Measurements from ENCODE around the gene ANKRD65. TPM values are rescaled to one million over a fixed set of nuclear protein-coding genes. Genes with fewer than 3 reads are reported as not detected.

Gene ANKRD65
- total and polyA plus RNA-seq, 7 donors, result 0.69 to 23.0 (median 10.0) TPM

- 85 to 88% methylated on average over 7 of the region's 7 CpGs for WGBS, 2 donors
- Histone ChIP-seq H3K9me3 (no peaks in the 10 kb centered on the region), H3K36me3 (peaks cover 3 to 68% (median 36%) of the 10 kb centered on the region in 4 donors), H3K27me3 (no peaks in the 10 kb centered on the region), H3K27ac (no peak overlapping the region), H3K4me3 (no peak overlapping the region), H3K4me1 (peaks cover 0 to 65% (median 44%) of the 10 kb centered on the region in 4 donors)
- intact Hi-C loops (cut with DNase I), result no loop called here
- no peak for TF ChIP-seq POLR2A (IDR thresholded peaks at IDR 0.05)
- TF ChIP-seq CTCF (IDR thresholded peaks at IDR 0.05), result no peak
- no peak for TF ChIP-seq POLR2AphosphoS5 (IDR thresholded peaks at IDR 0.05)
- TF ChIP-seq EP300 (IDR thresholded peaks at IDR 0.05), result no peak
- DNase-seq, result no peak
Observed at GRCh38 chr1:1401457-1402010, 19.5 kb downstream of the ANKRD65 start.

- intact Hi-C loops (cut with DNase I), result no loop called here
- Histone ChIP-seq H3K4me1 (peaks cover 0 to 59% (median 37%) of the 10 kb centered on the region in 4 donors), H3K27me3 (no peaks in the 10 kb centered on the region), H3K9me3 (no peaks in the 10 kb centered on the region), H3K4me3 (peak overlapping the region in 1 of 4 donors; percentile 94), H3K27ac (peak overlapping the region; percentile 81 to 91 (median 88)), H3K36me3 (peaks cover 3 to 75% (median 36%) of the 10 kb centered on the region in 4 donors)
- DNase-seq, result no peak
- TF ChIP-seq CTCF (IDR thresholded peaks at IDR 0.05), result no peak
- no peak for TF ChIP-seq EP300 (IDR thresholded peaks at IDR 0.05)
- TF ChIP-seq POLR2AphosphoS5 (IDR thresholded peaks at IDR 0.05), result no peak
- TF ChIP-seq POLR2A (IDR thresholded peaks at IDR 0.05), result no peak
- 83 to 87% methylated on average over 22 of the region's 22 CpGs for WGBS, 2 donors
Observed at GRCh38 chr1:1400576-1401456, 20.3 kb downstream of the ANKRD65 start.

- peak overlapping the region; percentile 81 to 91 (median 88) for H3K27ac ChIP-seq
Observed at GRCh38 chr1:1399872-1400575, 21.1 kb downstream of the ANKRD65 start.

More at GRCh38 chr1:1399872-1400575, 21.1 kb downstream of the ANKRD65 start:
- Histone ChIP-seq H3K9me3 (no peaks in the 10 kb centered on the region), H3K36me3 (peaks cover 3 to 77% (median 37%) of the 10 kb centered on the region in 4 donors), H3K4me3 (peak overlapping the region; percentile 69 to 94 (median 82)), H3K4me1 (peaks cover 0 to 58% (median 30%) of the 10 kb centered on the region in 4 donors), H3K27me3 (no peaks in the 10 kb centered on the region)
- intact Hi-C loops (cut with DNase I), result loop anchor here (1.0 kb wide), 1 partner anchor 41 kb away; no protein-coding TSS in a partner anchor
- TF ChIP-seq EP300 (IDR thresholded peaks at IDR 0.05) (no peak), CTCF (IDR thresholded peaks at IDR 0.05) (no peak), POLR2A (IDR thresholded peaks at IDR 0.05) (no peak), POLR2AphosphoS5 (IDR thresholded peaks at IDR 0.05) (peak in 1 of 4 donors; percentile 39)
- 4 to 6% methylated on average over 34 of the region's 34 CpGs for WGBS, 2 donors
- no peak for DNase-seq

All from sigmoid colon (tissue), 7 donors.